AG10803 (cell line): Measurements from ENCODE around the gene SH3D19.

ENCODE experiments used
- DNase-seq: peaks from one replicate; pipeline ENCODE4 v3.0.0; 2010; ENCODE audit warnings: low read depth
- H3K4me3 ChIP-seq: 2 replicates; pipeline ENCODE4 v1.5.1; 2011; ENCODE audit warnings: mild to moderate bottlenecking, low read length, control low read depth
- TF ChIP-seq, protein P1 (sequence below): conservative IDR thresholded peaks from 2 replicates; pipeline ENCODE4 v1.5.1; 2011; ENCODE audit warnings: mild to moderate bottlenecking, low read length, control low read depth, inconsistent platforms

Gene SH3D19

DNA sequence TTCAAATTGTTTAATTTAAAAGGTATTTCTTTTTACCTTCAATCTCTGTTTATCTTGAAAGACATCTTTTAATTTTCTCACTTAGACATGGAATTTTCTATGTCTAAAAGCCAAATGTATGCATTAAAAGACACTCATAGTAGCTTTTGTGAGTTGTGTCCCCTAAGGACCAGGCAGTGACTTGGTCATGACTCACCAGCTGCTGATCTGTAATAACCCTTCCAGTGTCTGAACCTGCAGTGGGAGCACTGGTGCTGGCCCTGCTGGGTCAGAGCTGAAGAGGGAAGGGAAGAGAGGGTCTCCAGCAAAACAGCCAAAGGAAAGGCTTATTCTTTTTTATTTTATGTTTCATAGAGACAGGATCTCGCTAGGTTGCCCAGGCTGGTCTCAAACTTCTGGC, 31.1 kb upstream of the SH3D19 start:
- DNase-seq: peak; percentile 13
- TF ChIP-seq, protein P1, sequence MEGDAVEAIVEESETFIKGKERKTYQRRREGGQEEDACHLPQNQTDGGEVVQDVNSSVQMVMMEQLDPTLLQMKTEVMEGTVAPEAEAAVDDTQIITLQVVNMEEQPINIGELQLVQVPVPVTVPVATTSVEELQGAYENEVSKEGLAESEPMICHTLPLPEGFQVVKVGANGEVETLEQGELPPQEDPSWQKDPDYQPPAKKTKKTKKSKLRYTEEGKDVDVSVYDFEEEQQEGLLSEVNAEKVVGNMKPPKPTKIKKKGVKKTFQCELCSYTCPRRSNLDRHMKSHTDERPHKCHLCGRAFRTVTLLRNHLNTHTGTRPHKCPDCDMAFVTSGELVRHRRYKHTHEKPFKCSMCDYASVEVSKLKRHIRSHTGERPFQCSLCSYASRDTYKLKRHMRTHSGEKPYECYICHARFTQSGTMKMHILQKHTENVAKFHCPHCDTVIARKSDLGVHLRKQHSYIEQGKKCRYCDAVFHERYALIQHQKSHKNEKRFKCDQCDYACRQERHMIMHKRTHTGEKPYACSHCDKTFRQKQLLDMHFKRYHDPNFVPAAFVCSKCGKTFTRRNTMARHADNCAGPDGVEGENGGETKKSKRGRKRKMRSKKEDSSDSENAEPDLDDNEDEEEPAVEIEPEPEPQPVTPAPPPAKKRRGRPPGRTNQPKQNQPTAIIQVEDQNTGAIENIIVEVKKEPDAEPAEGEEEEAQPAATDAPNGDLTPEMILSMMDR: no peak

DNA sequence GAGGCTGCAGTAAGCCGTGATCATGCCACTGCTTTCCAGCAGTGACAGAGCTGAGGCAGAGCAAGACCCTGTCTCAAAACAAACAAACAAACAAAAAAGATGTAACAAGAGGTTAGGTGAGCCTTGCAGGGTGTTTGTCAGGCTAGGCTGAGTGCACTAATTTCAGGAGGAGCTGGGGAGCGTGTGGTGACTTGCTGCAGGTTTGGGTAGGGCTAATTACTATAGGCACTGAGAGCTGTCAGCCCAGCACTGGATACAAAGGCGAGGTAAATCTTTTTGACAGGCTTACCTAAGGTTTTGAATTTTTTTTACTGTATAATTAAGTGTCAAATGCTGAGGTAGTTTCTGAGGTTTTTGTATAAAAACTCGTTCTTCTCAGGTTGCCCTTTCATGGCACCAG, 29.8 kb upstream of the SH3D19 start:
- DNase-seq: no peak
- TF ChIP-seq, protein P1: no peak
- H3K4me3 ChIP-seq: no peak overlapping the region

More for the DNA sequence above, 31.1 kb upstream of the SH3D19 start:
- H3K4me3 ChIP-seq: no peak overlapping the region

DNA sequence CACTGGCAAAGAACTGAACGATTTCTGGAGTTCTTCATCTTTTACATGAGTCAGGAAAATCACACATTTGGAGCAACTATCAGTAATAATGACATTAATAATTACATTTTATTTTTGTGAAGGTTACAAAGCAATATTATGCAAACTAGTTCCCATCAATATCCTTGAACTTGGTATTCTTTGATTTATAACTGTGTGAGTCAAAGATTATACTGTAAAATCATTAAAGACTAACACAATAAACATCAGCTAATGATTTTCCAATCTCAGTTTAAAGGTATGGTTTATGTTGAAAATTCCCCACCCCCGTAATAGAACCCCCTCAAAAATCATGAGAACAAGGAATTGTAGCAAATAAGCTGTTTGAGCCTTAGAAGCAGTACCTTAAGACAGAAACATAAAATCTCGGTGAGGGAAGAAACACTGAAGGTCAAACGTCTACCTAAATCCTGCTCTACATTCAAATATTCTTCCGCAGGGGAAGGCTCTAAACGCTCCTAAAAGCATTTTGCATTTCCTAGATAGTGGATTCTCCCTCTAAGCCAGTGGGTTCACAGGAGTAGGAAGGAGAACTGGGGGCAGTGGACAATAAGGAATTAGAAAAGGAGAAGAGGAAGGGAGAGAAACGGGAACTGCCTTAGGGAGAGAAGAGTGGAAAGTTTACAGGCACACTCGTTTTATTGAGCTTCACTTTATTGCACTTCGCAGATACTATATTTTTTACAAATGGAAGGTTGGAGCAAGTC, 22.3 kb upstream of the SH3D19 start:
- TF ChIP-seq, protein P1: no peak
- H3K4me3 ChIP-seq: no peak overlapping the region
- DNase-seq: no peak

DNA sequence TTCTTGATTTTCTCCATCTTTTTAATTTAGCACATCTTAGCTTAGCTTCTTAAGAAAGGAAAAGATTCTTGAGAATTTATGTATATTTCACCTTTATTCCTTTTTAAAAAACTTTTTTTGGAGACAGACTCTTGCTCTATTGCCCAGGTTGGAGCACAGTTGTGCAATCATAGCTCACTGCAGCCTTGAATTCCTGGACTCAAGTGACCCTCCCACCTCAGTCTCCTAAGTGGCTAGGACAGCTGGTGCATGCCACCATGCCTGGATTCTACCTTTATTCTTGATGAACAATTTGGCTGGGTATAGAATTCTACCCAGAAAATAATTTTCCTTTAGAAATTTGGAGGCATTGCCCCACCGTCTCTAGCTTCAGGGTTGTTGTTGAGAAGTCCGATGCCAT, 19.5 kb upstream of the SH3D19 start:
- DNase-seq: no peak
- no peak overlapping the region for H3K4me3 ChIP-seq
- TF ChIP-seq, protein P1: no peak

DNA sequence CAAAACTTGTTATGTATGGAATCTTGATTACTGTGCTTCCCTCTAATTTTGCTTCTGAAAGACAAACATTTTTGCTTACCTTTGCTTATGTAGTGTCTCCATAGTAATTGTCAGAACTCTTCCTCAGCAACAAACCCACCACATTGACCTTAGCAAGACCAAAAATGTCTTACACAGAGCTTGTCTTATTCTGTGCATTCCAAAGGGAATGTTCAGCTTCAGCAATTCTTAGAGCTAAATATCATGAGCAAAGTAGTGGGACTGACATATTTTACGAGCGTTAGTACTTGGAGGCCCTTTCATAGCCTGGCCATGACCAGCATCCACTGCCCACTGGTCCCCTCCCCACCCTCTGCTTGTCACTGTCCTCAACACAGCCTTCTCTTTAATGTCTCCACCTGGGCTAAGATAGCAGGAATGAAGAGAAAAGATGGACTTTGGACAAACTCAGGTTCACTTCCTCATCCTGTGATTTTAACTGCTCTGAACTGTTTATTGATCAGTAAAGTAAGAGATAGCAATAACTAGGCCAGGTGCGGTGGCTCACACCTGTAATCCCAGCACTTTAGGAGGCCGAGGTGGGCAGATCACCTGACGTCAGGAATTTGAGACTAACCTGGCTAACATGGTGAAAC, 15.5 kb upstream of the SH3D19 start:
- peak; percentile 9 for DNase-seq
- no peak overlapping the region for H3K4me3 ChIP-seq
- TF ChIP-seq, protein P1: no peak

DNA sequence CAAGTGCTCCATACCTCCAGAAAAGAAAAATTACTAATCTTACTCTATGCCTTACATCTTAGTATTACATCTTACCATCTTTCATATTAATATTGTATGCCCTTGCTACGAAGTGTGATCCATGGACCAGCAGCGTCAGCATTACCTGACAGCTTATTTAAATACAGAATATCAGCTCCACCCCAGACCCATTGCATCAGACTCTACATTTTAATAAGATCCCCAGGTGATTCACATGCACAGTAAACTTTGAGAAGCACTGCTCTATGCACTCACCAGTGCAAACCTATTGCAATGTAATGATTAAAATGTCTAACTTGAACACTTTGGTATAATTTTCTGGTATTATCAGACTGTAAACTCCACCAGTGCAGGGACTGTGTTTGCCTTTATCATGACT, 14.1 kb upstream of the SH3D19 start:
- no peak overlapping the region for H3K4me3 ChIP-seq
- DNase-seq: no peak
- TF ChIP-seq, protein P1: no peak
